ENCODE measurements around the gene ELOVL2.
"Not testable (repeated sequence)": the region's sequence is repeated elsewhere in the genome, so short reads cannot be mapped to it uniquely, and the experiment has no call there.

Gene ELOVL2, protein sequence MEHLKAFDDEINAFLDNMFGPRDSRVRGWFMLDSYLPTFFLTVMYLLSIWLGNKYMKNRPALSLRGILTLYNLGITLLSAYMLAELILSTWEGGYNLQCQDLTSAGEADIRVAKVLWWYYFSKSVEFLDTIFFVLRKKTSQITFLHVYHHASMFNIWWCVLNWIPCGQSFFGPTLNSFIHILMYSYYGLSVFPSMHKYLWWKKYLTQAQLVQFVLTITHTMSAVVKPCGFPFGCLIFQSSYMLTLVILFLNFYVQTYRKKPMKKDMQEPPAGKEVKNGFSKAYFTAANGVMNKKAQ

DNA sequence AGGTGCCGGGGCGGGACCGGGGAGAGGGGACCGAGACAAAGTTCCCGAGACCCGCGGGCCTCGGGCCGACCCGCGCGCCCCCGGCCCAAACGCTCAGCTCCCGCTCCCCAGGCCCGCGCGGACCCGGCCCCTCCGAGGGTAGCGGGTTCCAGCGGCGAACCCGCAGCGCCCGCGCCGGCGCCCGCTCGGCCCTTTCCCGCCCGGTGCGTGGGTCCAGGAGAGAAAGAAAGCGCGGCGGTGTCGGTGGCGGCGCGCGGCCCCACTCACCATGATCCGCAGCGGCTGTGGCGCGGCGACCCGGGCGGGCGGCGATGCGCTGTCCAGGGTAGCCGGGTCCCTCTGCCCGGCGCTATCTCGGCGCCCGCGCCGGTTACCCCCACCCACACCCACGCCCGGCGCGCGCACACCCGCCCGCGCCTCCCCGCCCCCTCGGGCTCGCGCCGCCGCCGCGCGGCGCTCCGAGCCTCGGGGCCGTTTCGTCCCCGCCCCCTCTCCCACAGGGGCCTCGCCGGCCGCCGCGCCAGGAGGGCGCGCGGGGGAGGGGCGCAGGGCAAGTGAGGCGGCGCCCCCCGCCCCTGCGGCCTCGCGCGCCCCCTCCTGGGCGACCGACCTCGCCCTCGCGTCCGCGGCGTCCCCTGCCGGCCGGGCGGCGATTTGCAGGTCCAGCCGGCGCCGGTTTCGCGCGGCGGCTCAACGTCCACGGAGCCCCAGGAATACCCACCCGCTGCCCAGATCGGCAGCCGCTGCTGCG lies at the start of gene ELOVL2:
TSS of gene ELOVL2 (minus strand) at position 345 of the 751 bp plus-strand sequence. CDS start at position 270, 75 bp downstream.
- peak within 1 kb of the TSS; percentile 81 for H3K4me3 Mint-ChIP-seq
- peaks cover 8% of the 10 kb centered on the region for H3K4me1 Mint-ChIP-seq
- peaks cover 54% of the 10 kb centered on the region for H3K27me3 Mint-ChIP-seq
- no peaks in the 10 kb centered on the region for H3K36me3 Mint-ChIP-seq
- H3K9me3 Mint-ChIP-seq: no peaks in the 10 kb centered on the region
- H3K27ac Mint-ChIP-seq: no peak within 1 kb of the TSS

DNA sequence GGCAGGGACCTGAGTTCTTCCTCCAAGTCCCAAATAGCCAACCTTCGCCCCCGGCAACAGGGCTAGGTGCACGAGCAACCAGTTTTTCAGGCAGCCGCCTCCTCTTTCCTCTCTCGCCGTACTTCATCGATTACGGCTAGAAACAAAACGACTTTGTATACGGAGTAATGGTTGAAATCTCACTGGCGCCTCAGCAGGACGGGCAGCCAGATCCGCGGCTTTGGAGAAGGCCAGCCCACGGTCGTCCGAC lies 49.2 kb upstream of the ELOVL2 start:
- peaks cover 3% of the 10 kb centered on the region for H3K36me3 Mint-ChIP-seq
- H3K27me3 Mint-ChIP-seq: no peaks in the 10 kb centered on the region
- peak overlapping the region; percentile 95 for H3K27ac Mint-ChIP-seq
- no peaks in the 10 kb centered on the region for H3K9me3 Mint-ChIP-seq
- peaks cover 31% of the 10 kb centered on the region for H3K4me1 Mint-ChIP-seq
- H3K4me3 Mint-ChIP-seq: peak overlapping the region; percentile 96

DNA sequence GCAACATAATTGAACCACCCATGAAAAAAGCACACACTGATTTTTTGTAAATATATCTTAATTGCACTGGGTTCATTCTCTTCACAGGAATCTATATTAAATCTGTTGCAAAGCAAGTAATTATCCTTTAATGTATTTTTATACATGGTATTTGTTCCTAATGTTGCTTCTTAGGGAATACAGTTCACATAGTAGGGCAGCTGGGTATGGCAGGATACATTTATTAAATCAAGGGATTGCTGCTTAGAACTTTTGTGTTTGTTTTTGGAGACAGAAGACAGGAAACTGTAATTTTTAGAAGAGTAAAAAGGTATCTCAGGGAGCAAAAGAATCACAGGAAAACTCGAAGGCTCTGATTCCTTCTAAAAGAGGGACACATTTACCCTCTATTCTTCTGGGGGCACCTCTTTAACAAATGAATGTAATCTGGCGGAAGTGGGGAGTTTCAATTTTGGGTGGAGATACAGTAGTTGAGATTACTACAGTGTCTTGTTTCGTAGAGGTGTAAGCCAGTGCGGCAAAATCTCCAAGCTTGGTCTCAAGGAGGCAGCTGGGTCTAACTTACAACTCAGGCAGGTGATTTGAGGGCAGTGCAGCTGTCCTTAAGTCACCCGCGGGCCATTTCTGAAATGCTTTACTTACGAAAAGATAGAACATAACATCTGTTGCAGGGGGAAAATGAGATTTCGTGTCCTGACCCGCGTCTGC lies 48.7 kb upstream of the ELOVL2 start:
- peaks cover 3% of the 10 kb centered on the region for H3K36me3 Mint-ChIP-seq
- peak overlapping the region; percentile 95 for H3K27ac Mint-ChIP-seq
- H3K4me1 Mint-ChIP-seq: peaks cover 27% of the 10 kb centered on the region
- no peaks in the 10 kb centered on the region for H3K9me3 Mint-ChIP-seq
- no peaks in the 10 kb centered on the region for H3K27me3 Mint-ChIP-seq
- H3K4me3 Mint-ChIP-seq: peak overlapping the region; percentile 96

DNA sequence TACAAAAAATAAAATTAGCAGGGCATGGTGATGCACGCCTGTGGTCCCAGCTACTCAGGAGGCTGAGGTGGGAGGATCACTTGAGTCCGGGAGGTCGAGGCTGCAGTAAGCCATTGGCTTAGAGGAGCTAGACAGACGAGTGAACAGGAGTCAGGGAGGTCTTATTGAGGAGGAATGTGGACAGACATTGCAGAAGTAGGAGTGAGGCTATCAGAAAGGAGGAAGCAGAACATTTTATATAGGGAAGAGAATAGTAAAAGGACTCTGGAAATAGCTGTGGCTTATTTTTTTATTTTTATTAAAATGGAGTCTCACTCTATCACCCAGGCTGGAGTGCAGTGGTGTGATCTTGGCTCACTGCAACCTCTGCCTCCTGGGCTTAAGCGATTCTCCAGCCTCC lies 47.0 kb upstream of the ELOVL2 start:
- H3K27me3 Mint-ChIP-seq, H3K4me3 Mint-ChIP-seq, H3K27ac Mint-ChIP-seq, H3K9me3 Mint-ChIP-seq, H3K36me3 Mint-ChIP-seq: not testable (repeated sequence)
- H3K4me1 Mint-ChIP-seq: peaks cover 23% of the 10 kb centered on the region

DNA sequence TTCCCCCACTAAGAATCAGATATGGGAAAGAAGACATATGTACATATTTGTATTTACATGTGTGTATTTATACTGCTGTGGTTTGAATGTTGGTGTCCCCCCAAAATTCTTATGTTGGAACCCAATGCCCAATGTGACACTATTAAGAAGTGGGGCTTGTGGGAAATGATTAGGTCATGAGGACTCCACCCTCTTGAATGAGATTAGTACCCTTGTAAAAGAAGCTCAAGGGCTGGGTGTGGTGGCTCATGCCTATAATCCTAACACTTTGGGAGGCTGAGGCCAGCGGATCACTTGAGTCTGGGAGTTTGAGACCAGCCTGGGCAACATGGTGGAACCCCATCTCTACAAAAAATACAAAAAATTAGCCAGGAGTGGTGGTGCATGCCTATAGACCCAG lies 45.6 kb upstream of the ELOVL2 start:
- Mint-ChIP-seq H3K27ac (peak overlapping the region; percentile 59), H3K9me3 (no peaks in the 10 kb centered on the region), H3K27me3 (no peaks in the 10 kb centered on the region), H3K36me3 (no peaks in the 10 kb centered on the region), H3K4me3 (no peak overlapping the region), H3K4me1 (peaks cover 12% of the 10 kb centered on the region)

DNA sequence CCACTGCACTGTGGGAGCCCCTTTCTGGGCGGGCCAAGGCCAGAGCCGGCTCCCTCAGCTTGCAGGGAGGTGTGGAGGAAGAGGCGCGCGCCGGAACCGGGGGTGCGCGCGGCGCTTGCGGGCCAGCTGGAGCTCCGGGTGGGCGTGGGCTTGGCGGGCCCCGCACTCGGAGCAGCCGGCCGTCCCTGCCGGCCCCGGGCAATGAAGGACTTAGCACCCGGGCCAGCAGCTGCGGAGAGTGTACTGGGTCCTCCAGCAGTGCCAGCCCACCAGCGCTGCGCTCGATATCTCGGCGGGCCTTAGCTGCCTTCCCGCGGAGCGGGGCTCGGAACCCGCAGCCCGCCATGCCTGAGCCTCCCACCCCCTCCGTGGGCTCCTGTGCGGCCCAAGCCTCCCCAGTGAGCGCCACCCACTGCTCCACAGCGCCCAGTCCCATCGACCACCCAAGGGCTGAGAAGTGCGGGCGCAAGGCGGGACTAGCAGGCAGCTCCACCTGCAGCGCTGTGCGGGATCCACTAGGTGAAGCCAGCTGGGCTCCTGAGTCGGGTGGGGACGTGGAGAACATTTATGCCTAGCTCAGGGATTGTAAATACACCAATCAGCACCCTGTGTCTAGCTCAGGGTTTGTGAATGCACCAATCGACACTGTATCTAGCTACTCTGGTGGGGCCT lies 43.2 kb upstream of the ELOVL2 start:
- H3K9me3 Mint-ChIP-seq, H3K27me3 Mint-ChIP-seq, H3K4me3 Mint-ChIP-seq, H3K4me1 Mint-ChIP-seq, H3K27ac Mint-ChIP-seq, H3K36me3 Mint-ChIP-seq: not testable (repeated sequence)

DNA sequence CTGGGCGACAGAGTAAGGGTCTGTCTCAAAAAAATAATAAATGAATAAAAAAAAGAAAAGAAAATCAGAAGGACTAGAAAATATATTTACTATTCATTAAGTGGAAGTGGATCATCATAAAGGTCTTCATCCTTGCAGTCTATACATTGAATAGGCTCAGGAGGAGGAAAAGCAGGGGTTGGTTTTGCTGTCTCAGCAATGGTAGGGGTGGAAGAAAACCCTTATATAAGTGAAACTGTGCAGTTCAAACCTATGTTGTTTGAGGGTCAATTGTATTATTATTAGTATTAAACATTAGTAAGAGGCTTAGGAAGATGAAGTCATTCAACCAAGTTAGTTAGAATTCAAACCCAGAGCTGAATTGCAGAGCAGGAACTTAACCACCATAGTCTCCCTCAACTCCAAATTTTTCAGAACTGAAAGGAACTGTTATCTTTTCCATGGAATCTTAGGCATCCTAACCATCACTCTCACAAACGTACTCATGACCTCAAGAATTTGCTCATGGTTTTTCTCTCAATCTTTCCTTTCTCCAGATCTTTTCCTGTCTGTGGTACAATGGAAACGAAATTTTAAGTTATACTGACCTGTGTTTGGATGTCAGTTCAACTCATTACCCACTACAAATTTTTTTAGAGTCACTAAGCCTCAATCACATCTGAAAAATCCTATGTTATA lies 41.8 kb upstream of the ELOVL2 start:
- no peaks in the 10 kb centered on the region for H3K27me3 Mint-ChIP-seq
- no peak overlapping the region for H3K27ac Mint-ChIP-seq
- no peaks in the 10 kb centered on the region for H3K36me3 Mint-ChIP-seq
- no peaks in the 10 kb centered on the region for H3K9me3 Mint-ChIP-seq
- no peak overlapping the region for H3K4me3 Mint-ChIP-seq
- H3K4me1 Mint-ChIP-seq: no peaks in the 10 kb centered on the region

DNA sequence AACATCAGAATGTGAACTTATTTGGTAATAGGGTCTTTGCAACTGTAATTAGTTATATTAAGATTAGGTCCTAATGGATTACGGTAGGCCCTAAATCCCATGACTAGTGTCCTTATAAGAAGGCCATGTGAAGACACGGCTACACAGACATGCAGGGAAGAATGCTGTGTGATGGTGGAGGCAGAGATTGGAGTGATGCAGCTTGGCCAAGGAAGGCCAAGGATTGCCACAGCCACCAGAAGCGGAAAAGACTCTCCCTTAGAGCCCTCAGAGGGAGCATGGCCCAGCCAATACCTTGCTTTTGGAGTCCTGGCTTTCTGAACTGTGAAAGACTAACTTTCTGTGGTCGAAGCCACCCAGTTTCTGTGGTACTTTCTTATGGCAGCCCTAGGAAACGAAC lies 39.9 kb upstream of the ELOVL2 start:
- H3K27me3 Mint-ChIP-seq: peaks cover 2% of the 10 kb centered on the region
- H3K4me1 Mint-ChIP-seq: no peaks in the 10 kb centered on the region
- H3K4me3 Mint-ChIP-seq: no peak overlapping the region
- no peak overlapping the region for H3K27ac Mint-ChIP-seq
- H3K36me3 Mint-ChIP-seq: no peaks in the 10 kb centered on the region
- no peaks in the 10 kb centered on the region for H3K9me3 Mint-ChIP-seq

DNA sequence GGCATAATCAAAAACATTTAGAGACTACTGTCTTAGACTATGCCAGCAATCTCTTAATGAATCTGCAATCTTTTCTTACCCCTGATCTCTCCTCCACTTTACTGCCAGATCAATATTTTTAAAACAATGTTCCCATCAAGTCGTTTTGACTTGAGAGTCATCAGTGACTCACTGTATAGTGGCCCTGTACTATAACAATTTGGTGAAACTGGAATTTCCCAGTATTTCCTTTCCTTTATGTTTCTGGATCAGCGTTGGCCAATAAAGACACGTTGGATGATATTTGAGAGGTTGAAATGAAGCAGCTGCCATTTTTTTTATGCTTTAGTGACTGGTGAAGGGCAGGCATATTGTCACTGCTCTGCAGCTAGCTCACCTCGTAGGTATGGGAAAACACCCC lies 39.4 kb upstream of the ELOVL2 start:
- Mint-ChIP-seq H3K9me3 (no peaks in the 10 kb centered on the region), H3K4me1 (no peaks in the 10 kb centered on the region), H3K4me3 (no peak overlapping the region), H3K27me3 (peaks cover 2% of the 10 kb centered on the region), H3K36me3 (no peaks in the 10 kb centered on the region), H3K27ac (no peak overlapping the region)

DNA sequence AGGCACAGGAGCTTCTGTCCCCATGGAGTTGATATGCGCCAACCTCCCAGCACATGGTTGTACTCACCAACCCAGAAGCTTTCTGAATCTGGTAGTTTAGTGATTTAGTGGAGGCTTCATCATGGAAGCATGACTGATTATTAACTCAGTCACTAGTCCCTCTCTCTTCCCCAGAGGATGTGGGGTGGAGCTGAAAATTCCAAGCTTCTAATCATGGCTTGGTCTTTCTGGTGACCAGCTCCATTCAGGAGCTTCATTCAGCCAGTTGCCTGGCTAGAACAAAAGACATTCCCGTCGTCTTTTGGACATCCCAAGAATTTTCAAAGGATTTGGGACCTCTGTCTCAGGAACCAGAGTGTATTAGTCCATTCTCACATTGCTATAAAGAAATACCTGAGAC lies 36.2 kb upstream of the ELOVL2 start:
- H3K9me3 Mint-ChIP-seq: no peaks in the 10 kb centered on the region
- no peak overlapping the region for H3K4me3 Mint-ChIP-seq
- H3K27me3 Mint-ChIP-seq: peaks cover 2% of the 10 kb centered on the region
- no peak overlapping the region for H3K27ac Mint-ChIP-seq
- H3K36me3 Mint-ChIP-seq: no peaks in the 10 kb centered on the region
- no peaks in the 10 kb centered on the region for H3K4me1 Mint-ChIP-seq

DNA sequence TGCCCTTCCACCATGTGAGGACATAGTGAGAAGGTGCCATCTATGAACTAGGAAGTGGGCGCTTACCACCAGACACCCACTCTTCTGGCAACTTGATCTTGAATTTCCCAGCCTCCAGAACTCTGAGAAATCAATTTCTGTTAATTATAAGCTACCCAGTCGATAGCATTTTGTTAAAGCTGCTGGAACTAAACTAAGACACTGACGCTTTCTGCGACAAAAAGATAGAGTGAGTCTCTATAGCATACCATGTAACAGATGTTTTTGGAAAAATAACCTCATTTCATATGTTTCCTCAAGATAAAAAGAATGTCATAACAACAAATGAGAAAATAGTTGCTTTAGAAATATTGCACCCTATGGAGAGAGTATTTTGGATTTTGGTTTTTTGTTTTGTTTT lies 34.2 kb upstream of the ELOVL2 start:
- Mint-ChIP-seq H3K27me3 (peaks cover 2% of the 10 kb centered on the region), H3K4me3 (no peak overlapping the region), H3K36me3 (no peaks in the 10 kb centered on the region), H3K9me3 (no peaks in the 10 kb centered on the region), H3K4me1 (no peaks in the 10 kb centered on the region), H3K27ac (no peak overlapping the region)

DNA sequence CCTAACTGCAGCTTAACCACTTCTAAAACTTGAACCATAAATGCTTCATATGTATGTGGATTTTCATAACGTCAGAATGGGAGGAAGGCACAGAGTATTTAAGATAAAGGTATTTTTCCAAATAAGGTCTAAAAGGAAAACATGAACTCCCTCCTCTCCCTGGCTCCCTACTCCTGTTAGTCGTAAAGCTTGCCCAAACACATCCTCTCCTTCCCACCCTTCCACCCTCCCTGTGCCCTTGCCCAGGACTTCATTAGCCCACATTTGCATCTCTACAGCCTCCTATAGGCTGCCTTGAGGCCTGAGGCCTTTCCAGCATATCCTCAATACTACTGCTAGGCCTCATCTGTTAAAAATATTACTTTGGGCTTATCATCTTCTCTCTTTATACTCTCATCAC lies 32.4 kb upstream of the ELOVL2 start:
- Mint-ChIP-seq H3K27ac (no peak overlapping the region), H3K27me3 (peaks cover 2% of the 10 kb centered on the region), H3K36me3 (no peaks in the 10 kb centered on the region), H3K4me1 (no peaks in the 10 kb centered on the region), H3K4me3 (no peak overlapping the region), H3K9me3 (no peaks in the 10 kb centered on the region)

DNA sequence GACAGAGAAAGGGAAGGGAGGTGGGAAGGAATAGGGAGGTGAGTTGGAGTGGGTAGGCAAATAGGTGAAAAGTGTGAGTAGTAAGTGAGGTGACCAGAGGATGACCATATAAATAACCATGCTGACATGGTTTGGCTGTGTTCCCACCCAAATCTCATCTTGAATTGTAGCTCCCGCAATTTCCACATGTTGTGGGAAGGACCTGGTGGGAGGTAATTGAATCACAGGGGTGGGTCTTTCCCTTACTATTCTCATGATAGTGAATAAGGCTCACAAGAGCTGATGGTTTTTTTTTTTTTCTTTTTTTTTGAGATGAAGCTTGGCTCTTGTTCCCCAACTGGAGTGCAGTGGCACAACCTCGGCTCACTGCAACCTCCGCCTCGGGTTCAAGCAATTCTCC lies 28.0 kb upstream of the ELOVL2 start:
- no peaks in the 10 kb centered on the region for H3K27me3 Mint-ChIP-seq
- no peak overlapping the region for H3K4me3 Mint-ChIP-seq
- no peaks in the 10 kb centered on the region for H3K9me3 Mint-ChIP-seq
- H3K36me3 Mint-ChIP-seq: no peaks in the 10 kb centered on the region
- H3K27ac Mint-ChIP-seq: no peak overlapping the region
- H3K4me1 Mint-ChIP-seq: no peaks in the 10 kb centered on the region

DNA sequence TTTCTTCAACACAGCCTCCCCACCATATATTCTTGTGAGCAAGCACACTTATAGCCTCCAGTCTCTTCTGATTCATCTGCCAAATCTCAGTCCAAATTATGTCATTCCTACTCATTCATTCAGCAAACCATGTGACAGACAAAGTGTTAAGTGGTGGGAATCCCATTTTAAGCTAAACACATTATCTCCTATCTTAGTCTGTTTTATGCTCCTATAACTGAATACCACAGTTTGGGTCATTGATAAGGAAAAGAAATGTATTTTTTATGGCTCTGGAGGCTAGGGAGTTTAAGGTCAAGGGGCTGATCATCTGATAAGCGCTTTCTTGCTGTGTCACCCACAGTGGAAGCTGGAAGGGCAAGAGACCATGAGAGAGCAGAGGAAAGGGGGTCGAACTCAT lies 25.7 kb upstream of the ELOVL2 start:
- Mint-ChIP-seq H3K27ac (no peak overlapping the region), H3K9me3 (no peaks in the 10 kb centered on the region)

DNA sequence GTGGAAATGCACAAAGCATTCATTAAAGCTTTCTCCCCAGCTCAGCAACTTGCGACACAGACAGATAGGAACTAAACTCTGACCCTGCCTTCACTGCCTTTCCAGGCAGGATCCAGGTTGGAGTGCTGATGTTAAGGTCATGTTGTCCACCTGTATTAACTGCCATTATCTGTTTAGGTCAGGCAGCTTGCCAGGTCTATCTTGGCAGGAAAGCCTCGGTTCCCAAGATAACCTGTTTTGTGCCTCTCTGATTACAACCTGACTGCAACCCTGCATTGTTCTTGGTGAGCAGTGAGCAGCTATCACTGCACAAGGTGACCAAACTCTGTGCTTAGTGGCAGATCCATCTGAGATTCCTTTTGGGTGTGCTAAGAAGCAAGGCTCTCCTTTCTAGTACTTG lies 23.2 kb upstream of the ELOVL2 start:
- Mint-ChIP-seq H3K9me3 (no peaks in the 10 kb centered on the region), H3K27me3 (no peaks in the 10 kb centered on the region), H3K4me1 (no peaks in the 10 kb centered on the region), H3K27ac (no peak overlapping the region), H3K4me3 (no peak overlapping the region), H3K36me3 (no peaks in the 10 kb centered on the region)

More for the DNA sequence above, 25.7 kb upstream of the ELOVL2 start:
- Mint-ChIP-seq H3K4me1 (no peaks in the 10 kb centered on the region), H3K27me3 (no peaks in the 10 kb centered on the region), H3K36me3 (no peaks in the 10 kb centered on the region), H3K4me3 (no peak overlapping the region)
